ENCODE data around the gene GPNMB.

Gene GPNMB

GRCh38 chr7:23298885-23299769 is 52.6 kb downstream of the GPNMB start, which contains the start of gene MALSU1:
Gene MALSU1 (plus strand): TSS chr7:23299339. CDS start chr7:23299353, 14 bp downstream.
- Histone ChIP-seq H3K36me3 (ENCODE audit: insufficient read depth, low read length) (peaks cover 24% of the 10 kb centered on the region), H4K20me1 (ENCODE audit: insufficient read depth, low read length) (no peaks in the 10 kb centered on the region), H3K4me1 (ENCODE audit: insufficient read depth, low read length, severe bottlenecking) (peaks cover 26% of the 10 kb centered on the region), H3K79me2 (ENCODE audit: insufficient read depth, low read length) (peaks cover 21% of the 10 kb centered on the region), H3K27ac (ENCODE audit: low read depth, low read length, poor library complexity, severe bottlenecking) (peak within 1 kb of the TSS; percentile 54), H3K9me3 (ENCODE audit: low read length) (no peaks in the 10 kb centered on the region), H3K4me3 (ENCODE audit: low read depth, low read length, poor library complexity, severe bottlenecking) (peak within 1 kb of the TSS; percentile 82), H3K9me2 (ENCODE audit: low read depth, low read length) (no peaks in the 10 kb centered on the region), H3K9ac (ENCODE audit: low read length) (peak within 1 kb of the TSS; percentile 82), H3K4me2 (ENCODE audit: low read length) (peak within 1 kb of the TSS; percentile 95), H2AFZ (ENCODE audit: low read length) (peak within 1 kb of the TSS; percentile 59), H3F3A (ENCODE audit: insufficient read depth, low read length) (no peaks in the 10 kb centered on the region), H3K27me3 (ENCODE audit: insufficient read depth, low read length) (no peaks in the 10 kb centered on the region)
- TF ChIP-seq CTCF (IDR thresholded peaks at IDR 0.05; ENCODE audit: low read length): no peak
- no peak for TF ChIP-seq EZH2 (IDR thresholded peaks at IDR 0.05; ENCODE audit: borderline replicate concordance, low read length)

- TF ChIP-seq CTCF (IDR thresholded peaks at IDR 0.05; ENCODE audit: low read length) (no peak), EZH2 (IDR thresholded peaks at IDR 0.05; ENCODE audit: borderline replicate concordance, low read length) (no peak)
- H3F3A ChIP-seq (ENCODE audit: insufficient read depth, low read length): no peaks in the 10 kb centered on the region
- peaks cover 31% of the 10 kb centered on the region for H3K36me3 ChIP-seq (ENCODE audit: insufficient read depth, low read length)
- H4K20me1 ChIP-seq (ENCODE audit: insufficient read depth, low read length): no peaks in the 10 kb centered on the region
- peak overlapping the region; percentile 82 for H3K9ac ChIP-seq (ENCODE audit: low read length)
- H3K27ac ChIP-seq (ENCODE audit: low read depth, low read length, poor library complexity, severe bottlenecking): no peak overlapping the region
- no peaks in the 10 kb centered on the region for H3K9me2 ChIP-seq (ENCODE audit: low read depth, low read length)
- no peaks in the 10 kb centered on the region for H3K9me3 ChIP-seq (ENCODE audit: low read length)
- H3K4me1 ChIP-seq (ENCODE audit: insufficient read depth, low read length, severe bottlenecking): peaks cover 29% of the 10 kb centered on the region
- H3K27me3 ChIP-seq (ENCODE audit: insufficient read depth, low read length): no peaks in the 10 kb centered on the region
- H3K79me2 ChIP-seq (ENCODE audit: insufficient read depth, low read length): peaks cover 28% of the 10 kb centered on the region
- H2AFZ ChIP-seq (ENCODE audit: low read length): no peak overlapping the region
- peak overlapping the region; percentile 82 for H3K4me3 ChIP-seq (ENCODE audit: low read depth, low read length, poor library complexity, severe bottlenecking)
- peak overlapping the region; percentile 95 for H3K4me2 ChIP-seq (ENCODE audit: low read length)
Measured at GRCh38 chr7:23299770-23300300, 53.3 kb downstream of the GPNMB start.

- no peak overlapping the region for H3K27ac ChIP-seq (ENCODE audit: low read depth, low read length, poor library complexity, severe bottlenecking)
Measured at GRCh38 chr7:23306936-23307521, 60.5 kb downstream of the GPNMB start.

More at GRCh38 chr7:23306936-23307521, 60.5 kb downstream of the GPNMB start:
- Histone ChIP-seq H3F3A (ENCODE audit: insufficient read depth, low read length) (no peaks in the 10 kb centered on the region), H3K27me3 (ENCODE audit: insufficient read depth, low read length) (no peaks in the 10 kb centered on the region), H3K4me2 (ENCODE audit: low read length) (no peak overlapping the region), H3K4me1 (ENCODE audit: insufficient read depth, low read length, severe bottlenecking) (peaks cover 10% of the 10 kb centered on the region), H3K9ac (ENCODE audit: low read length) (no peak overlapping the region), H4K20me1 (ENCODE audit: insufficient read depth, low read length) (no peaks in the 10 kb centered on the region), H2AFZ (ENCODE audit: low read length) (no peak overlapping the region), H3K36me3 (ENCODE audit: insufficient read depth, low read length) (peaks cover 97% of the 10 kb centered on the region), H3K9me2 (ENCODE audit: low read depth, low read length) (no peaks in the 10 kb centered on the region), H3K9me3 (ENCODE audit: low read length) (0 out of 2 replicates have a peak, but pooled peaks cover 3% of the 10 kb centered on the region), H3K4me3 (ENCODE audit: low read depth, low read length, poor library complexity, severe bottlenecking) (no peak overlapping the region), H3K79me2 (ENCODE audit: insufficient read depth, low read length) (peaks cover 41% of the 10 kb centered on the region)
- TF ChIP-seq EZH2 (IDR thresholded peaks at IDR 0.05; ENCODE audit: borderline replicate concordance, low read length): no peak
- no peak for TF ChIP-seq CTCF (IDR thresholded peaks at IDR 0.05; ENCODE audit: low read length)
